Esophagus squamous epithelium (tissue), 4 donors: Measurements from ENCODE around the gene RAMP1.

ENCODE experiments used
- CTCF ChIP-seq, 6 experiments: fragments of 450-650 bp in 4 of 6; fragments of 200-600 bp in 2 of 6; sonication (generic) in 2 of 6; IDR thresholded peaks; one replicate each; pipeline ENCODE4 v1.5.1; 2016 to 2019; ENCODE audit warnings: antibody characterized with exemption in 6 of 6, mild to moderate bottlenecking in 4 of 6, moderate library complexity in 4 of 6
- POLR2A ChIP-seq, 4 donors: fragments of 450-650 bp; IDR thresholded peaks; one replicate each; pipeline ENCODE4 v1.6.1; 2017; ENCODE audit warnings: antibody characterized with exemption in 4 of 4, mild to moderate bottlenecking in 4 of 4, moderate library complexity in 3 of 4

GRCh38 chr2:237885111-237885930 lies 25.9 kb downstream of the RAMP1 start:
- TF ChIP-seq CTCF (IDR thresholded peaks at IDR 0.05) (no peak), POLR2A (IDR thresholded peaks at IDR 0.05) (no peak)
